Measurements from ENCODE around the gene KLF2.

GRCh38 chr19:16376241-16376640, 51.6 kb downstream of the KLF2 start:
- no peak for TF ChIP-seq CTCF (IDR thresholded peaks at IDR 0.05)
- no peak for TF ChIP-seq EP300 (IDR thresholded peaks at IDR 0.05)
- TF ChIP-seq POLR2AphosphoS5 (IDR thresholded peaks at IDR 0.05), result no peak
- no peak for TF ChIP-seq POLR2A (IDR thresholded peaks at IDR 0.05)
